Osteoblast (primary cell): ENCODE measurements around the gene STX10. TPM values are rescaled to one million over a fixed set of nuclear protein-coding genes. Genes with fewer than 3 reads are reported as not detected.

Experiments
- DNase-seq: peaks from one replicate; pipeline ENCODE4 v3.0.0; 2011; ENCODE audit warnings: low spot score, mixed read lengths; ENCODE audit not compliant: insufficient read length; ENCODE audit errors: missing footprints
- H2AFZ ChIP-seq: 2 replicates; pipeline ENCODE4 v1.6.0; 2011; ENCODE audit warnings: mild to moderate bottlenecking, low read length
- H3K27ac ChIP-seq: 2 replicates; pipeline ENCODE4 v1.5.1; 2011; ENCODE audit warnings: mild to moderate bottlenecking, low read depth, low read length, moderate library complexity
- H3K27me3 ChIP-seq: 2 replicates; pipeline ENCODE4 v1.6.0; 2012; ENCODE audit warnings: mild to moderate bottlenecking, control low read depth, inconsistent platforms, low read length, moderate library complexity; ENCODE audit not compliant: insufficient read depth
- H3K36me3 ChIP-seq: 2 replicates; pipeline ENCODE4 v1.5.1; 2011; ENCODE audit warnings: mild to moderate bottlenecking, low read length, control low read depth, moderate library complexity; ENCODE audit not compliant: insufficient read depth
- H3K4me1 ChIP-seq: 2 replicates; pipeline ENCODE4 v1.5.1; 2011; ENCODE audit warnings: mild to moderate bottlenecking, low read length, control low read depth, moderate library complexity; ENCODE audit not compliant: insufficient read depth
- H3K4me2 ChIP-seq: 2 replicates; pipeline ENCODE4 v1.6.0; 2011; ENCODE audit warnings: mild to moderate bottlenecking, low read length; ENCODE audit not compliant: insufficient read depth
- H3K4me3 ChIP-seq: fragments of 200-600 bp; sonication (generic); 3 replicates; pipeline ENCODE4 v1.5.1; 2012; ENCODE audit warnings: mild to moderate bottlenecking, low read length, inconsistent platforms; ENCODE audit not compliant: insufficient read depth
- H3K79me2 ChIP-seq: 2 replicates; pipeline ENCODE4 v1.6.0; 2012; ENCODE audit warnings: mild to moderate bottlenecking, low read length, control low read depth, inconsistent platforms; ENCODE audit not compliant: insufficient read depth
- H3K9me3 ChIP-seq: 2 replicates; pipeline ENCODE4 v1.5.1; 2011; ENCODE audit warnings: low read depth, low read length, control low read depth
- H4K20me1 ChIP-seq: 2 replicates; pipeline ENCODE4 v1.6.0; 2012; ENCODE audit warnings: mild to moderate bottlenecking, low read length, control low read depth; ENCODE audit not compliant: insufficient read depth
- total RNA-seq: library from RNA; depleted of rRNA; stranded (reverse); fragments of >200 nt; gene quantifications from 2 replicates; pipeline ENCODE4 v1.2.3, GENCODE V29; 2012
- TF ChIP-seq, protein P1 (sequence below): IDR thresholded peaks from 2 replicates; pipeline ENCODE4 v1.5.1; 2011; ENCODE audit warnings: mild to moderate bottlenecking, low read depth, low read length, moderate library complexity; ENCODE audit errors: extremely low read depth

Gene STX10
- total RNA-seq, 1 donor: 81.1 TPM

DNA sequence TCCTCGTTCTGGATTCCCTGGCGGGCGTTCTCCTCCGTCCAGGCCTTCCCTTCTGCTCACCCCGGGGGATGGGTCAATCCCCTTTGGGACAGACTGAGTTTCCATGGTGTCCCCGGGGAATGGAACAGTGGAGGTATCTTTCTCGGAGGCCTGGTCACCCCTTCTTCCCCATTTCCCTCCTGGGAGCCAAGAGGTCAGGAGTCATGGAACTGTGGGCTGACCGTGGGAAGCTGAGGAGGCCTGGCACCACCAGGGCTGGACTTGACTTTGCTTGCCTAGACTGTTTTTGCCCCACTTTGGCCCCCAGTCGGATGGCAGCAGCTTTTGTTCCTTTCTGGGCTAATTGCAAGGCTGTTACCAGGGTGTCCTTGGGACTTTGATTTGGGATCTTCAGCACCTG is 30.1 kb downstream of the STX10 start:
- H2AFZ ChIP-seq: no peak overlapping the region
- peaks cover 16% of the 10 kb centered on the region for H3K36me3 ChIP-seq
- H3K79me2 ChIP-seq: peaks cover 84% of the 10 kb centered on the region
- peak overlapping the region; percentile 86 for H3K4me3 ChIP-seq
- H3K27me3 ChIP-seq: no peaks in the 10 kb centered on the region
- peak; percentile 88 for DNase-seq
- peak overlapping the region; percentile 96 for H3K27ac ChIP-seq
- peak overlapping the region; percentile 94 for H3K4me2 ChIP-seq
- TF ChIP-seq, protein P1, sequence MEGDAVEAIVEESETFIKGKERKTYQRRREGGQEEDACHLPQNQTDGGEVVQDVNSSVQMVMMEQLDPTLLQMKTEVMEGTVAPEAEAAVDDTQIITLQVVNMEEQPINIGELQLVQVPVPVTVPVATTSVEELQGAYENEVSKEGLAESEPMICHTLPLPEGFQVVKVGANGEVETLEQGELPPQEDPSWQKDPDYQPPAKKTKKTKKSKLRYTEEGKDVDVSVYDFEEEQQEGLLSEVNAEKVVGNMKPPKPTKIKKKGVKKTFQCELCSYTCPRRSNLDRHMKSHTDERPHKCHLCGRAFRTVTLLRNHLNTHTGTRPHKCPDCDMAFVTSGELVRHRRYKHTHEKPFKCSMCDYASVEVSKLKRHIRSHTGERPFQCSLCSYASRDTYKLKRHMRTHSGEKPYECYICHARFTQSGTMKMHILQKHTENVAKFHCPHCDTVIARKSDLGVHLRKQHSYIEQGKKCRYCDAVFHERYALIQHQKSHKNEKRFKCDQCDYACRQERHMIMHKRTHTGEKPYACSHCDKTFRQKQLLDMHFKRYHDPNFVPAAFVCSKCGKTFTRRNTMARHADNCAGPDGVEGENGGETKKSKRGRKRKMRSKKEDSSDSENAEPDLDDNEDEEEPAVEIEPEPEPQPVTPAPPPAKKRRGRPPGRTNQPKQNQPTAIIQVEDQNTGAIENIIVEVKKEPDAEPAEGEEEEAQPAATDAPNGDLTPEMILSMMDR: no peak
- peaks cover 49% of the 10 kb centered on the region for H4K20me1 ChIP-seq
- H3K4me1 ChIP-seq: peaks cover 50% of the 10 kb centered on the region
- no peaks in the 10 kb centered on the region for H3K9me3 ChIP-seq

DNA sequence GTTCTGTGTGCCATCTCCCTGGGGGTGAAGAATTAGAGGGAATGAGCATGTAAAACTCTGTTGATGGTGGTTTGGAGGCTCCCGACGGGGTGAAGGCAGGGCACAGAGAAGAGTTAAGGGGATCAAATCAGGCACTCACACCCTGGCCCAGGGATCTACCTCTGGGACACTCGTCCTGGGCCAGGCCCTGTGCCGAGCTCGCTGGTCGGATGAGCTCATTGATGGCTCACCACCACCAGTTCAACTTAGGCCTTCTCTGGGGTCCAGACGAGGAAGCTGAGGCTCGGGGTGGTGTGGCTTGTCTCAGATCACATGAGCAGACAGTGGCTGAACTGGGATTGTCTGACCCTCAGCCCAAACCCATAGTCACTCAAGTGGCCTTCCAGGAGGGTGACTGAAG is 30.5 kb downstream of the STX10 start:
- TF ChIP-seq, protein P1: no peak
- Histone ChIP-seq H3K27me3 (no peaks in the 10 kb centered on the region), H3K27ac (peak overlapping the region; percentile 96), H3K9me3 (no peaks in the 10 kb centered on the region), H4K20me1 (peaks cover 45% of the 10 kb centered on the region), H3K79me2 (peaks cover 80% of the 10 kb centered on the region), H2AFZ (no peak overlapping the region), H3K4me3 (peak overlapping the region; percentile 86), H3K36me3 (peaks cover 16% of the 10 kb centered on the region), H3K4me1 (peaks cover 51% of the 10 kb centered on the region), H3K4me2 (peak overlapping the region; percentile 94)
- DNase-seq: peak; percentile 95

DNA sequence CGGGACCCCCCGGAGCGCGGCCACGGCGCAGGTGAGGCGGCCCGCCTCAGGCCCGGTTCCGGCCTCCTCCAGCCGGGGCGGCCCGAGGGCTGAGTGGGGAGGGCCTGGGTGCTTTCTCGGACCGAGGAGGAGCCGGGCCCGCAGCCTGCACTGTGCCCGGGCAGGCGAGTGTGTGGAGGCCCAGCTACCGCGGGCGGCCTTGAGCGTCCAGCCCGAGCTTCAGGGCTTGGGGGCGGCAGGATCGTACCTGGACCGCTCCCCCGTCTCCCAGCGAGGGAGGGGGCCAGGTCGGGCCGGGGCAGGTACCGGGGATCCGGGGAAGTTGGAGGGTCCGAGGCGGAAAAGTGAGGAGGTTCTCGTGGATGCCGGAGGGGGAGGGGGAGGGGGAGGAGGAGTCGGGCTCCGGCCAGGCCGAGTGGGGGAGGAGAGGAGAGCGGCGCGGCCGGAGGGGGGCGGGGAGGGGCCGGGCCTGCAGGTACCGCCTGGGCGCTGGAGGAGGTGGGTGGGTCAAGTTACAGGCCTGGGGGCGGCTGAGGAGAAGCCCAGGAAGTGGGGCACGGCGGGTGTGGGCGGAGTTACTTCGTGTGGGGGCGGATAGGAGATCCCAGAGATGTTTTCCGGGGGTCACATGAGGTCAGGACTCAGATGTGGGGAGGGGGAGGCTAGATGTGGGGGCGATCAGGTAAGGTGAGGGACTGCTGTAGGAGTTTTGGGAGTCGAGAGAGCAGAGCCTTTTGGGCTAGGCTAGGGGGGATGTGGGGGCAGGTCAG is 31.6 kb downstream of the STX10 start:
- DNase-seq: peak; percentile 92
- Histone ChIP-seq H3K4me3 (peak overlapping the region; percentile 86), H3K79me2 (peaks cover 70% of the 10 kb centered on the region), H3K36me3 (peaks cover 13% of the 10 kb centered on the region), H3K9me3 (no peaks in the 10 kb centered on the region), H3K4me1 (peaks cover 51% of the 10 kb centered on the region), H3K27ac (peak overlapping the region; percentile 96), H3K4me2 (peak overlapping the region; percentile 94), H3K27me3 (no peaks in the 10 kb centered on the region), H2AFZ (no peak overlapping the region), H4K20me1 (peaks cover 42% of the 10 kb centered on the region)
- TF ChIP-seq, protein P1: no peak

DNA sequence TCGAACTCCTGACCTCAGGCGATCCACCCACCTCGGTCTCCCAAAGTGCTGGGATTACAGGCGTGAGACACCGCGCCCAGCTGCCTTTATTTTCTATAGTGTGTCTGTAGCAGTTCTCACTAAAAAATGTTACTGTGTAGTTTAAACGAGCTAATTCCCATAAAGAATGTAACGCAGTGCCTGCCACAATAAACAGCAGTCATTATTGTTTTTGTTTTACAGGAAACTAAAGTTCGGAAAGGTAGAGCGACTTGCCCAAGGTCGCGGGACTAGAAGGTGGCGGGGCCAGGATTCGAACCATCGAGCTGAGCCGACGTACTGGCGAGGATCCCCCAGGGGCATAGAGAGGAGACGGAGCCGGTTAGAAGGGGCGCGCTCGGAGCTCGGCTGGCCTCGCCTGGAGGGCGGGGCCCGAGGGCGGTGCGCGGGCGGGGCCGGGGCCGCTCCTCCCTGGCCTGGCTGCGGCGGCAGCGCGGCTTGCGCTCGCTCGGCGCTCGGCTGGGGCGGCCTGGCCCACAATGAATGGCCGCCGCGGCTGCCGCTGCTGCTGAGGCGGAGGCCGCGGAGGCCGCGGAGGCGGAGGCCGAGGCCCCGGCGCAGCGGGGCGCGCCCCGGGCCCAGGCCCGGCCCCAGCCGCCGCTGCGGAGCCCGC is 32.3 kb downstream of the STX10 start, which contains the start of gene NACC1:
Gene NACC1 (plus strand): TSS at position 493 of the 652 bp plus-strand sequence. CDS start 16,944 bp downstream, outside the sequence.
- Histone ChIP-seq H3K4me2 (peak within 1 kb of the TSS; percentile 94), H2AFZ (peak within 1 kb of the TSS; percentile 85), H3K4me3 (peak within 1 kb of the TSS; percentile 99), H3K9me3 (no peaks in the 10 kb centered on the region), H3K27me3 (no peaks in the 10 kb centered on the region), H3K36me3 (peaks cover 18% of the 10 kb centered on the region), H3K4me1 (peaks cover 51% of the 10 kb centered on the region), H3K27ac (peak within 1 kb of the TSS; percentile 96), H4K20me1 (peaks cover 35% of the 10 kb centered on the region), H3K79me2 (peaks cover 63% of the 10 kb centered on the region)
- peak; percentile 99 for DNase-seq
- TF ChIP-seq, protein P1: no peak
